Measurements from ENCODE around the gene PAX6.

The PAX6 gene

GRCh38 chr11:31819621-31820437 is 8.7 kb upstream of the PAX6 start:
- H3K4me3 ChIP-seq (replicated peaks; ENCODE audit: low read depth, low read length), result no peak overlapping the region
- no peak for DNase-seq (ENCODE audit: extremely low read depth, low read depth)
- no peak for TF ChIP-seq CTCF (IDR thresholded peaks at IDR 0.05; ENCODE audit: low read depth, low read length, missing control alignments)

DNA sequence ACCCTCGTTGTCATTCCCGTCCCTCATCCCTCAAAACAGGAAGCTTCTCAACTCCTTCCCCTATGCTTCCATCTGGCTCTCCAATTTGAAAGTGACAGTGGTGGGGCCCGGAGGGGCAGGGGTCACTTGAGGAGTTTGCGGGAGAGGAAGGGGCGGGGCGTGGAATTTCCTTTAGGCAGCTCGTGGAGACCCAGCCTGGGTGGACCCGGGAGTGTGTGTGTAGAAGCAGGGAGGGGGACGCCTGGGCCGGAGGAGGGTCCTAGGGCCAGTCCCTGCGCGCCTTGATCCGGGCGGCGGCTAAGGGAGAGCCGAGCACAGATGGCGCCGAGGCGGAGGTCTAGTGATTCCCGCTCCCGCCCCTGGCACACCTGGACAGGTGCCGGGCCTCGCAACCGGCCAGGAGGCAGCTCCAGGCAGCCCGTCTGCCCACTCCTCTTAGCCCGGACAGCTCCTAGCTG is 7.8 kb upstream of the PAX6 start:
- no peak for TF ChIP-seq CTCF (IDR thresholded peaks at IDR 0.05; ENCODE audit: low read depth, low read length, missing control alignments)
- no peak for DNase-seq (ENCODE audit: extremely low read depth, low read depth)
- no peak overlapping the region for H3K4me3 ChIP-seq (replicated peaks; ENCODE audit: low read depth, low read length)

- no peak for DNase-seq (ENCODE audit: extremely low read depth, low read depth)
- no peak overlapping the region for H3K4me3 ChIP-seq (replicated peaks; ENCODE audit: low read depth, low read length)
- TF ChIP-seq CTCF (IDR thresholded peaks at IDR 0.05; ENCODE audit: low read depth, low read length, missing control alignments), result no peak
These were observed 7.3 kb upstream of the PAX6 start for GRCh38 chr11:31818425-31818755.

GRCh38 chr11:31817621-31818424 is 6.7 kb upstream of the PAX6 start:
- no peak overlapping the region for H3K4me3 ChIP-seq (replicated peaks; ENCODE audit: low read depth, low read length)
- TF ChIP-seq CTCF (IDR thresholded peaks at IDR 0.05; ENCODE audit: low read depth, low read length, missing control alignments), result no peak
- no peak for DNase-seq (ENCODE audit: extremely low read depth, low read depth)

GRCh38 chr11:31817054-31817620 is 6.0 kb upstream of the PAX6 start:
- H3K4me3 ChIP-seq (replicated peaks; ENCODE audit: low read depth, low read length), result no peak overlapping the region
- no peak for TF ChIP-seq CTCF (IDR thresholded peaks at IDR 0.05; ENCODE audit: low read depth, low read length, missing control alignments)
- no peak for DNase-seq (ENCODE audit: extremely low read depth, low read depth)

- TF ChIP-seq CTCF (IDR thresholded peaks at IDR 0.05; ENCODE audit: low read depth, low read length, missing control alignments), result no peak
- no peak overlapping the region for H3K4me3 ChIP-seq (replicated peaks; ENCODE audit: low read depth, low read length)
- DNase-seq (ENCODE audit: extremely low read depth, low read depth), result no peak
These were observed 5.4 kb upstream of the PAX6 start for GRCh38 chr11:31816468-31817053.
